ENCODE data around the gene USP17L17.
"Not testable (repeated sequence)": the region's sequence is repeated elsewhere in the genome, so short reads cannot be mapped to it uniquely, and the experiment has no call there.

DNA sequence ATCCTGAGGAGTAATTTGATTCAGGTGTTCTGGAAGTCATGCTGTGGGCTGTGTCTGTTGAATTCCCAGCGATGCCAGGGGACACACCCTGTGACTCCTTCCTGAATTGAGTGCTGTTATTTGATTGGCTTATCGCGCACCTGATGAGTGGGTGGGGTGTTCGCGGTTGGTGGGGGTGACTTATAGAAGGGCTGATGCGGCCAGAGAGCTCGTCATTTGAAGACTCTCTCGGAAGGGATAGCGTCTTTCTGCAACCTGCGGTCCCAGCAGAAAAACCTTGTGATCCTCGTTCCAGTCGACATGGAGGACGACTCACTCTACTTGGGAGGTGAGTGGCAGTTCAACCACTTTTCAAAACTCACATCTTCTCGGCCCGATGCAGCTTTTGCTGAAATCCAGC lies 23.6 kb downstream of the USP17L17 start, which contains the start of gene USP17L22:
- TF ChIP-seq, protein P1, sequence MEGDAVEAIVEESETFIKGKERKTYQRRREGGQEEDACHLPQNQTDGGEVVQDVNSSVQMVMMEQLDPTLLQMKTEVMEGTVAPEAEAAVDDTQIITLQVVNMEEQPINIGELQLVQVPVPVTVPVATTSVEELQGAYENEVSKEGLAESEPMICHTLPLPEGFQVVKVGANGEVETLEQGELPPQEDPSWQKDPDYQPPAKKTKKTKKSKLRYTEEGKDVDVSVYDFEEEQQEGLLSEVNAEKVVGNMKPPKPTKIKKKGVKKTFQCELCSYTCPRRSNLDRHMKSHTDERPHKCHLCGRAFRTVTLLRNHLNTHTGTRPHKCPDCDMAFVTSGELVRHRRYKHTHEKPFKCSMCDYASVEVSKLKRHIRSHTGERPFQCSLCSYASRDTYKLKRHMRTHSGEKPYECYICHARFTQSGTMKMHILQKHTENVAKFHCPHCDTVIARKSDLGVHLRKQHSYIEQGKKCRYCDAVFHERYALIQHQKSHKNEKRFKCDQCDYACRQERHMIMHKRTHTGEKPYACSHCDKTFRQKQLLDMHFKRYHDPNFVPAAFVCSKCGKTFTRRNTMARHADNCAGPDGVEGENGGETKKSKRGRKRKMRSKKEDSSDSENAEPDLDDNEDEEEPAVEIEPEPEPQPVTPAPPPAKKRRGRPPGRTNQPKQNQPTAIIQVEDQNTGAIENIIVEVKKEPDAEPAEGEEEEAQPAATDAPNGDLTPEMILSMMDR (conservative IDR thresholded peaks at IDR 0.05; ENCODE audit: low read depth in 2 of 2), result not testable (repeated sequence)
- TF ChIP-seq EZH2 (IDR thresholded peaks at IDR 0.05; ENCODE audit: low read depth, unreplicated experiment); ZNF114 (CRISPR knock-in tag; IDR thresholded peaks at IDR 0.05); POLR2AphosphoS5 (IDR thresholded peaks at IDR 0.05; ENCODE audit: low read depth); EZH2phosphoT487 (IDR thresholded peaks at IDR 0.05; ENCODE audit: unreplicated experiment); JUNB (IDR thresholded peaks at IDR 0.05; ENCODE audit: unreplicated experiment); CREB1 (CRISPR knock-in tag; IDR thresholded peaks at IDR 0.05; ENCODE audit: low read depth): not testable (repeated sequence)
- TF ChIP-seq, protein P2, sequence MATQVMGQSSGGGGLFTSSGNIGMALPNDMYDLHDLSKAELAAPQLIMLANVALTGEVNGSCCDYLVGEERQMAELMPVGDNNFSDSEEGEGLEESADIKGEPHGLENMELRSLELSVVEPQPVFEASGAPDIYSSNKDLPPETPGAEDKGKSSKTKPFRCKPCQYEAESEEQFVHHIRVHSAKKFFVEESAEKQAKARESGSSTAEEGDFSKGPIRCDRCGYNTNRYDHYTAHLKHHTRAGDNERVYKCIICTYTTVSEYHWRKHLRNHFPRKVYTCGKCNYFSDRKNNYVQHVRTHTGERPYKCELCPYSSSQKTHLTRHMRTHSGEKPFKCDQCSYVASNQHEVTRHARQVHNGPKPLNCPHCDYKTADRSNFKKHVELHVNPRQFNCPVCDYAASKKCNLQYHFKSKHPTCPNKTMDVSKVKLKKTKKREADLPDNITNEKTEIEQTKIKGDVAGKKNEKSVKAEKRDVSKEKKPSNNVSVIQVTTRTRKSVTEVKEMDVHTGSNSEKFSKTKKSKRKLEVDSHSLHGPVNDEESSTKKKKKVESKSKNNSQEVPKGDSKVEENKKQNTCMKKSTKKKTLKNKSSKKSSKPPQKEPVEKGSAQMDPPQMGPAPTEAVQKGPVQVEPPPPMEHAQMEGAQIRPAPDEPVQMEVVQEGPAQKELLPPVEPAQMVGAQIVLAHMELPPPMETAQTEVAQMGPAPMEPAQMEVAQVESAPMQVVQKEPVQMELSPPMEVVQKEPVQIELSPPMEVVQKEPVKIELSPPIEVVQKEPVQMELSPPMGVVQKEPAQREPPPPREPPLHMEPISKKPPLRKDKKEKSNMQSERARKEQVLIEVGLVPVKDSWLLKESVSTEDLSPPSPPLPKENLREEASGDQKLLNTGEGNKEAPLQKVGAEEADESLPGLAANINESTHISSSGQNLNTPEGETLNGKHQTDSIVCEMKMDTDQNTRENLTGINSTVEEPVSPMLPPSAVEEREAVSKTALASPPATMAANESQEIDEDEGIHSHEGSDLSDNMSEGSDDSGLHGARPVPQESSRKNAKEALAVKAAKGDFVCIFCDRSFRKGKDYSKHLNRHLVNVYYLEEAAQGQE (IDR thresholded peaks at IDR 0.05; ENCODE audit: unreplicated experiment), result not testable (repeated sequence)
